Measurements from ENCODE around the gene PTPRD. TPM values are rescaled to one million over a fixed set of nuclear protein-coding genes. Genes with fewer than 3 reads are reported as not detected.

Gene PTPRD
- total and polyA plus RNA-seq, 2 experiments from 2014 or later, result 11.5 to 58.0 TPM

DNA sequence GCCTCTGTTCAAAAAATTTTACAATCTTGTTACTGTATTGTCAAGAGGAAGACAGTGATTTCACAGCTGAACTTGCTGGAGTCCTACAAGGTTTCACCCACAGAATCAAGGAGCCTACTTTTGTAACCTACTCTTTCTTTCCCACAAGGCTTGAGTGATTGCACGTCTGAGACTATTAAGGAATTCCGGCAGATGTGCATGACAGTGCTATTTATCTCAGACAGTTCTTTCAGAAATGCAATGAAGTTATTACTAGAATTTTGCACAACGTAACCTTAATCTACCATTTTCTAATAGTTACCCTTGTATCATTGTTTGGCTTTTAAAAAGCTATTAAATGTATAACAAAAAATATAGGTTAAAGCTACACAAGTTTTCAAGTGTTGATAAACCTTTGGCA is 400.1 kb downstream of the PTPRD start (continued):
- TF ChIP-seq, protein P1, sequence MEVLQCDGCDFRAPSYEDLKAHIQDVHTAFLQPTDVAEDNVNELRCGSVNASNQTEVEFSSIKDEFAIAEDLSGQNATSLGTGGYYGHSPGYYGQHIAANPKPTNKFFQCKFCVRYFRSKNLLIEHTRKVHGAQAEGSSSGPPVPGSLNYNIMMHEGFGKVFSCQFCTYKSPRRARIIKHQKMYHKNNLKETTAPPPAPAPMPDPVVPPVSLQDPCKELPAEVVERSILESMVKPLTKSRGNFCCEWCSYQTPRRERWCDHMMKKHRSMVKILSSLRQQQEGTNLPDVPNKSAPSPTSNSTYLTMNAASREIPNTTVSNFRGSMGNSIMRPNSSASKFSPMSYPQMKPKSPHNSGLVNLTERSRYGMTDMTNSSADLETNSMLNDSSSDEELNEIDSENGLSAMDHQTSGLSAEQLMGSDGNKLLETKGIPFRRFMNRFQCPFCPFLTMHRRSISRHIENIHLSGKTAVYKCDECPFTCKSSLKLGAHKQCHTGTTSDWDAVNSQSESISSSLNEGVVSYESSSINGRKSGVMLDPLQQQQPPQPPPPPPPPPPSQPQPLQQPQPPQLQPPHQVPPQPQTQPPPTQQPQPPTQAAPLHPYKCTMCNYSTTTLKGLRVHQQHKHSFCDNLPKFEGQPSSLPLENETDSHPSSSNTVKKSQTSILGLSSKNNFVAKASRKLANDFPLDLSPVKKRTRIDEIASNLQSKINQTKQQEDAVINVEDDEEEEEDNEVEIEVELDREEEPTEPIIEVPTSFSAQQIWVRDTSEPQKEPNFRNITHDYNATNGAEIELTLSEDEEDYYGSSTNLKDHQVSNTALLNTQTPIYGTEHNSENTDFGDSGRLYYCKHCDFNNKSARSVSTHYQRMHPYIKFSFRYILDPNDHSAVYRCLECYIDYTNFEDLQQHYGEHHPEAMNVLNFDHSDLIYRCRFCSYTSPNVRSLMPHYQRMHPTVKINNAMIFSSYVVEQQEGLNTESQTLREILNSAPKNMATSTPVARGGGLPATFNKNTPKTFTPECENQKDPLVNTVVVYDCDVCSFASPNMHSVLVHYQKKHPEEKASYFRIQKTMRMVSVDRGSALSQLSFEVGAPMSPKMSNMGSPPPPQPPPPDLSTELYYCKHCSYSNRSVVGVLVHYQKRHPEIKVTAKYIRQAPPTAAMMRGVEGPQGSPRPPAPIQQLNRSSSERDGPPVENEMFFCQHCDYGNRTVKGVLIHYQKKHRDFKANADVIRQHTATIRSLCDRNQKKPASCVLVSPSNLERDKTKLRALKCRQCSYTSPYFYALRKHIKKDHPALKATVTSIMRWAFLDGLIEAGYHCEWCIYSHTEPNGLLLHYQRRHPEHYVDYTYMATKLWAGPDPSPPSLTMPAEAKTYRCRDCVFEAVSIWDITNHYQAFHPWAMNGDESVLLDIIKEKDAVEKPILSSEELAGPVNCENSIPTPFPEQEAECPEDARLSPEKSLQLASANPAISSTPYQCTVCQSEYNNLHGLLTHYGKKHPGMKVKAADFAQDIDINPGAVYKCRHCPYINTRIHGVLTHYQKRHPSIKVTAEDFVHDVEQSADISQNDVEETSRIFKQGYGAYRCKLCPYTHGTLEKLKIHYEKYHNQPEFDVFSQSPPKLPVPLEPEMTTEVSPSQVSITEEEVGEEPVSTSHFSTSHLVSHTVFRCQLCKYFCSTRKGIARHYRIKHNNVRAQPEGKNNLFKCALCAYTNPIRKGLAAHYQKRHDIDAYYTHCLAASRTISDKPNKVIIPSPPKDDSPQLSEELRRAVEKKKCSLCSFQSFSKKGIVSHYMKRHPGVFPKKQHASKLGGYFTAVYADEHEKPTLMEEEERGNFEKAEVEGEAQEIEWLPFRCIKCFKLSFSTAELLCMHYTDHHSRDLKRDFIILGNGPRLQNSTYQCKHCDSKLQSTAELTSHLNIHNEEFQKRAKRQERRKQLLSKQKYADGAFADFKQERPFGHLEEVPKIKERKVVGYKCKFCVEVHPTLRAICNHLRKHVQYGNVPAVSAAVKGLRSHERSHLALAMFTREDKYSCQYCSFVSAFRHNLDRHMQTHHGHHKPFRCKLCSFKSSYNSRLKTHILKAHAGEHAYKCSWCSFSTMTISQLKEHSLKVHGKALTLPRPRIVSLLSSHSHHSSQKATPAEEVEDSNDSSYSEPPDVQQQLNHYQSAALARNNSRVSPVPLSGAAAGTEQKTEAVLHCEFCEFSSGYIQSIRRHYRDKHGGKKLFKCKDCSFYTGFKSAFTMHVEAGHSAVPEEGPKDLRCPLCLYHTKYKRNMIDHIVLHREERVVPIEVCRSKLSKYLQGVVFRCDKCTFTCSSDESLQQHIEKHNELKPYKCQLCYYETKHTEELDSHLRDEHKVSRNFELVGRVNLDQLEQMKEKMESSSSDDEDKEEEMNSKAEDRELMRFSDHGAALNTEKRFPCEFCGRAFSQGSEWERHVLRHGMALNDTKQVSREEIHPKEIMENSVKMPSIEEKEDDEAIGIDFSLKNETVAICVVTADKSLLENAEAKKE (CRISPR knock-in tag; IDR thresholded peaks at IDR 0.05), result no peak
- no peak for TF ChIP-seq ZNF114 (CRISPR knock-in tag; IDR thresholded peaks at IDR 0.05)
- TF ChIP-seq ZNF331 (CRISPR knock-in tag; IDR thresholded peaks at IDR 0.05; ENCODE audit: low read depth), result no peak

DNA sequence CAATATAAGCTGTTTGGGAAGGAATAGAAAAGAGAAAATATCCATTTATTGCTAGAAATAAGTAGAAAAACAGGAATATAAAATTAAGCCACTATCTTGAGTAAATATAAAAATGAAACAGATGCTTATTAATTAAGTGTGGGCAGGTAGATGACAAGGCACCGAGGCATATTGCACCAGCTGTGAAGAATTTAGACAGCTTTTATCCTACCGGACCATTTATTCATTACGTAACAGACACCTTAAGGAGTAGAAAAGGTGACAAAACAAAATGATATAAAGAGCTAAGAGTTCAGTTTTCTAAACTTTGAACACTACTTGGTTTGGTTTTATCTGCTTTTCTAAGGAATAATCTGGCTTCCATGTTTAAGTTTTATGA is 404.1 kb downstream of the PTPRD start:
- H3K9me3 Mint-ChIP-seq, result no peaks in the 10 kb centered on the region
- Histone ChIP-seq H3K27me3 (ENCODE audit: insufficient read depth) (no peaks in the 10 kb centered on the region), H3K27ac (ENCODE audit: low read depth) (no peak overlapping the region), H3K4me2 (peak overlapping the region; percentile 69), H3K9me2 (ENCODE audit: insufficient read depth) (no peaks in the 10 kb centered on the region), H4K20me1 (replicated peaks; ENCODE audit: insufficient read depth) (no peaks in the 10 kb centered on the region), H3F3A (replicated peaks; ENCODE audit: low read depth) (no peaks in the 10 kb centered on the region), H3K36me3 (ENCODE audit: insufficient read depth) (no peaks in the 10 kb centered on the region), H3K79me2 (replicated peaks; ENCODE audit: insufficient read depth) (no peaks in the 10 kb centered on the region), H3K4me1 (ENCODE audit: insufficient read depth) (no peaks in the 10 kb centered on the region), H2AFZ (peak overlapping the region; percentile 60; the same call in 1 of the 2 replicates), H3K4me3 (peak overlapping the region; percentile 43)
- H3K27me3 Mint-ChIP-seq (ENCODE audit: insufficient read depth, low read depth, poor library complexity), result no peaks in the 10 kb centered on the region
- peak overlapping the region; percentile 67; the same call in 2 of the 3 replicates for H3K4me3 Mint-ChIP-seq
- H3K4me1 Mint-ChIP-seq, result no peaks in the 10 kb centered on the region
- H3K27ac Mint-ChIP-seq, result no peak overlapping the region
- no peaks in the 10 kb centered on the region for H3K36me3 Mint-ChIP-seq (ENCODE audit: low read depth)
- ATAC-seq (no peak), DNase-seq (ENCODE audit: low spot score) (no peak)
- TF ChIP-seq ZNF114 (CRISPR knock-in tag; IDR thresholded peaks at IDR 0.05) (no peak), EZH2 (IDR thresholded peaks at IDR 0.05; ENCODE audit: low read depth, unreplicated experiment) (no peak), ZNF331 (CRISPR knock-in tag; IDR thresholded peaks at IDR 0.05; ENCODE audit: low read depth) (no peak)
- TF ChIP-seq, protein P2, sequence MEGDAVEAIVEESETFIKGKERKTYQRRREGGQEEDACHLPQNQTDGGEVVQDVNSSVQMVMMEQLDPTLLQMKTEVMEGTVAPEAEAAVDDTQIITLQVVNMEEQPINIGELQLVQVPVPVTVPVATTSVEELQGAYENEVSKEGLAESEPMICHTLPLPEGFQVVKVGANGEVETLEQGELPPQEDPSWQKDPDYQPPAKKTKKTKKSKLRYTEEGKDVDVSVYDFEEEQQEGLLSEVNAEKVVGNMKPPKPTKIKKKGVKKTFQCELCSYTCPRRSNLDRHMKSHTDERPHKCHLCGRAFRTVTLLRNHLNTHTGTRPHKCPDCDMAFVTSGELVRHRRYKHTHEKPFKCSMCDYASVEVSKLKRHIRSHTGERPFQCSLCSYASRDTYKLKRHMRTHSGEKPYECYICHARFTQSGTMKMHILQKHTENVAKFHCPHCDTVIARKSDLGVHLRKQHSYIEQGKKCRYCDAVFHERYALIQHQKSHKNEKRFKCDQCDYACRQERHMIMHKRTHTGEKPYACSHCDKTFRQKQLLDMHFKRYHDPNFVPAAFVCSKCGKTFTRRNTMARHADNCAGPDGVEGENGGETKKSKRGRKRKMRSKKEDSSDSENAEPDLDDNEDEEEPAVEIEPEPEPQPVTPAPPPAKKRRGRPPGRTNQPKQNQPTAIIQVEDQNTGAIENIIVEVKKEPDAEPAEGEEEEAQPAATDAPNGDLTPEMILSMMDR (conservative IDR thresholded peaks at IDR 0.05; ENCODE audit: low read depth in 2 of 2), result no peak
- TF ChIP-seq, protein P1 (CRISPR knock-in tag; IDR thresholded peaks at IDR 0.05), result no peak
